ENCODE measurements around the gene TTC39A. TPM values are rescaled to one million over a fixed set of nuclear protein-coding genes. Genes with fewer than 3 reads are reported as not detected.

TTC39A gene
- total and polyA plus RNA-seq, 2 of the 13 experiments (the other 11 are each of a cell fraction or from before 2014, with no cell fraction given): 0.33 to 1.5 TPM

DNA sequence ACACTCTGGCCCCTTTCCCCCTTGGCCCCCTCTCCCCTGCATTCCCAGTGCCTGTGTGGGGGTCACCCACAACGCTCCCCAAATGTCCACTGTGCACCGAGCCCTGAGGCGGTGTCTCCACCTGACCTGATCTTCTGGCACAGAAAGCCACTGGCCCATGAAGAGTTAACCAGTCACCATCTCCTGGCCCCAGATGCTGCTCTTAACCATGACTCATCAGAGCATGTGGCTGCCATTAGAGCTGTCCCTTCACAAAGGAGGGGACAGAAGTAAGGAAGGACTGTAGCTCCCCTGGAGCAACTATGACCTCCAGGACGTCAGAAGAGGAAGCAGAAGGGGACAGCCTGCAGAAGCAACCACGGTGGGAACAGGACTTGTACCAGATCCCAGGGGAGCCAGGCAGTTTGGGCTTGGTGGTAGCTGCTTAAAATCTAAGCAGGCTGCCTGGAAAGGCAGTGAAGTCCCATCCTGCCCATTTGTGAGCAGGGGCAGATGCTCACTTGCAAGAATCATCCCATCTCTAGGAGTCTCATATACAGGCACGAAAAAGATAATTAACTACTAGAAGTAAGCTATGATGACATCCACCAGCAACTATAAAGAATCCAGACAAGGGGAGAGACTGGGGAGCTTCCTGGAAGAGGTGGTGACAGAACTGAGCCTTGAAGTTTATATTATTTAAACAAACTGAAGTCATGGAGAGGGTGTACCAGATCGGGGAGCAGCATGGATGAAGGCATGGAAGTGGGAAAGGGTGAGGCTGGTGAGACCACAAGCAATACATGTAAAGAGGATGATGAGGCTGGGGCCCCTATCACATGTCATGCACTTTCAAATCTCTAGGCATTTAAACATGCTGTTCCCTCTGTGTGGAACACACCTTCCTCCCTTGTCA is 1.1 kb upstream of the TTC39A start (continued):
- TF ChIP-seq, protein P1, sequence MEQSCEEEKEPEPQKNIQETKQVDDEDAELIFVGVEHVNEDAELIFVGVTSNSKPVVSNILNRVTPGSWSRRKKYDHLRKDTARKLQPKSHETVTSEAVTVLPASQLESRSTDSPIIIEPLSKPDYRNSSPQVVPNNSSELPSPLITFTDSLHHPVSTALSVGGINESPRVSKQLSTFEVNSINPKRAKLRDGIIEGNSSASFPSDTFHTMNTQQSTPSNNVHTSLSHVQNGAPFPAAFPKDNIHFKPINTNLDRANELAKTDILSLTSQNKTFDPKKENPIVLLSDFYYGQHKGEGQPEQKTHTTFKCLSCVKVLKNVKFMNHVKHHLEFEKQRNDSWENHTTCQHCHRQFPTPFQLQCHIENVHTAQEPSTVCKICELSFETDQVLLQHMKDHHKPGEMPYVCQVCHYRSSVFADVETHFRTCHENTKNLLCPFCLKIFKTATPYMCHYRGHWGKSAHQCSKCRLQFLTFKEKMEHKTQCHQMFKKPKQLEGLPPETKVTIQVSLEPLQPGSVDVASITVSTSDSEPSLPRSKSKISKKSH (CRISPR knock-in tag; IDR thresholded peaks at IDR 0.05; ENCODE audit: borderline replicate concordance): no peak
- TF ChIP-seq JUND (CRISPR knock-in tag; IDR thresholded peaks at IDR 0.05) (peak; percentile 75), ZMYM3 (CRISPR knock-in tag; IDR thresholded peaks at IDR 0.05) (peak; percentile 62), NR2F6 (IDR thresholded peaks at IDR 0.05) (0 out of 2 replicates have a peak, but pooled peaks have one; percentile 20), NR2F6 (CRISPR knock-in tag; IDR thresholded peaks at IDR 0.05) (no peak), CREB1 (IDR thresholded peaks at IDR 0.05) (0 out of 2 replicates have a peak, but pooled peaks have one; percentile 17), CREB1 (CRISPR knock-in tag; IDR thresholded peaks at IDR 0.05) (peak; percentile 68), RXRB (CRISPR knock-in tag; IDR thresholded peaks at IDR 0.05; ENCODE audit: borderline replicate concordance) (peak; percentile 32; the same call in 1 of the 2 replicates), MED1 (CRISPR knock-in tag; IDR thresholded peaks at IDR 0.05) (peak; percentile 20; the same call in 1 of the 2 replicates), SAP130 (CRISPR knock-in tag; IDR thresholded peaks at IDR 0.05; ENCODE audit: low read depth) (peak; percentile 71), ZNF652 (CRISPR knock-in tag; IDR thresholded peaks at IDR 0.05; ENCODE audit: borderline replicate concordance, low read depth) (peak; percentile 98), ZNF335 (CRISPR knock-in tag; IDR thresholded peaks at IDR 0.05) (0 out of 2 replicates have a peak, but pooled peaks have one; percentile 29), ZFP90 (CRISPR knock-in tag; IDR thresholded peaks at IDR 0.05; ENCODE audit: borderline replicate concordance) (0 out of 2 replicates have a peak, but pooled peaks have one; percentile 64), THAP11 (CRISPR knock-in tag; IDR thresholded peaks at IDR 0.05) (no peak), TAF1 (CRISPR knock-in tag; IDR thresholded peaks at IDR 0.05) (peak; percentile 34; the same call in 1 of the 2 replicates), TGIF2 (CRISPR knock-in tag; IDR thresholded peaks at IDR 0.05) (peak; percentile 76), ZNF678 (CRISPR knock-in tag; IDR thresholded peaks at IDR 0.05) (no peak), TEAD3 (CRISPR knock-in tag; optimal IDR thresholded peaks at IDR 0.05; ENCODE audit: borderline replicate concordance) (peak; percentile 10), SIX4 (CRISPR knock-in tag; IDR thresholded peaks at IDR 0.05) (no peak), ZNF749 (CRISPR knock-in tag; IDR thresholded peaks at IDR 0.05; ENCODE audit: borderline replicate concordance) (no peak), ZNF792 (CRISPR knock-in tag; IDR thresholded peaks at IDR 0.05) (0 out of 2 replicates have a peak, but pooled peaks have one; percentile 44)
- TF ChIP-seq, protein P2, sequence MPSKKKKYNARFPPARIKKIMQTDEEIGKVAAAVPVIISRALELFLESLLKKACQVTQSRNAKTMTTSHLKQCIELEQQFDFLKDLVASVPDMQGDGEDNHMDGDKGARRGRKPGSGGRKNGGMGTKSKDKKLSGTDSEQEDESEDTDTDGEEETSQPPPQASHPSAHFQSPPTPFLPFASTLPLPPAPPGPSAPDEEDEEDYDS (CRISPR knock-in tag; IDR thresholded peaks at IDR 0.05): 0 out of 2 replicates have a peak, but pooled peaks have one; percentile 12
- TF ChIP-seq, protein P3, sequence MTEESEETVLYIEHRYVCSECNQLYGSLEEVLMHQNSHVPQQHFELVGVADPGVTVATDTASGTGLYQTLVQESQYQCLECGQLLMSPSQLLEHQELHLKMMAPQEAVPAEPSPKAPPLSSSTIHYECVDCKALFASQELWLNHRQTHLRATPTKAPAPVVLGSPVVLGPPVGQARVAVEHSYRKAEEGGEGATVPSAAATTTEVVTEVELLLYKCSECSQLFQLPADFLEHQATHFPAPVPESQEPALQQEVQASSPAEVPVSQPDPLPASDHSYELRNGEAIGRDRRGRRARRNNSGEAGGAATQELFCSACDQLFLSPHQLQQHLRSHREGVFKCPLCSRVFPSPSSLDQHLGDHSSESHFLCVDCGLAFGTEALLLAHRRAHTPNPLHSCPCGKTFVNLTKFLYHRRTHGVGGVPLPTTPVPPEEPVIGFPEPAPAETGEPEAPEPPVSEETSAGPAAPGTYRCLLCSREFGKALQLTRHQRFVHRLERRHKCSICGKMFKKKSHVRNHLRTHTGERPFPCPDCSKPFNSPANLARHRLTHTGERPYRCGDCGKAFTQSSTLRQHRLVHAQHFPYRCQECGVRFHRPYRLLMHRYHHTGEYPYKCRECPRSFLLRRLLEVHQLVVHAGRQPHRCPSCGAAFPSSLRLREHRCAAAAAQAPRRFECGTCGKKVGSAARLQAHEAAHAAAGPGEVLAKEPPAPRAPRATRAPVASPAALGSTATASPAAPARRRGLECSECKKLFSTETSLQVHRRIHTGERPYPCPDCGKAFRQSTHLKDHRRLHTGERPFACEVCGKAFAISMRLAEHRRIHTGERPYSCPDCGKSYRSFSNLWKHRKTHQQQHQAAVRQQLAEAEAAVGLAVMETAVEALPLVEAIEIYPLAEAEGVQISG (CRISPR knock-in tag; IDR thresholded peaks at IDR 0.05): no peak
- TF ChIP-seq, protein P4, sequence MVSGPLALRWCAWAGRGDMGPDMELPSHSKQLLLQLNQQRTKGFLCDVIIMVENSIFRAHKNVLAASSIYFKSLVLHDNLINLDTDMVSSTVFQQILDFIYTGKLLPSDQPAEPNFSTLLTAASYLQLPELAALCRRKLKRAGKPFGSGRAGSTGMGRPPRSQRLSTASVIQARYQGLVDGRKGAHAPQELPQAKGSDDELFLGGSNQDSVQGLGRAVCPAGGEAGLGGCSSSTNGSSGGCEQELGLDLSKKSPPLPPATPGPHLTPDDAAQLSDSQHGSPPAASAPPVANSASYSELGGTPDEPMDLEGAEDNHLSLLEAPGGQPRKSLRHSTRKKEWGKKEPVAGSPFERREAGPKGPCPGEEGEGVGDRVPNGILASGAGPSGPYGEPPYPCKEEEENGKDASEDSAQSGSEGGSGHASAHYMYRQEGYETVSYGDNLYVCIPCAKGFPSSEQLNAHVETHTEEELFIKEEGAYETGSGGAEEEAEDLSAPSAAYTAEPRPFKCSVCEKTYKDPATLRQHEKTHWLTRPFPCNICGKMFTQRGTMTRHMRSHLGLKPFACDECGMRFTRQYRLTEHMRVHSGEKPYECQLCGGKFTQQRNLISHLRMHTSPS (CRISPR knock-in tag; IDR thresholded peaks at IDR 0.05; ENCODE audit: low read depth): no peak
- TF ChIP-seq, protein P5, sequence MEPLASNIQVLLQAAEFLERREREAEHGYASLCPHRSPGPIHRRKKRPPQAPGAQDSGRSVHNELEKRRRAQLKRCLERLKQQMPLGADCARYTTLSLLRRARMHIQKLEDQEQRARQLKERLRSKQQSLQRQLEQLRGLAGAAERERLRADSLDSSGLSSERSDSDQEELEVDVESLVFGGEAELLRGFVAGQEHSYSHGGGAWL (CRISPR knock-in tag; IDR thresholded peaks at IDR 0.05): peak; percentile 31; the same call in 1 of the 2 replicates
